Fibroblast of pulmonary artery (primary cell): ENCODE data around the gene XIRP2.

Source experiments
- DNase-seq: peaks from one replicate; pipeline ENCODE4 v3.0.0-alpha.2; 2010; ENCODE audit warnings: low read depth
- H3K4me3 ChIP-seq: replicated peaks from 2 replicates; pipeline ENCODE4 v1.5.1; 2011; ENCODE audit warnings: low read depth, mild to moderate bottlenecking, control low read depth, low read length, moderate library complexity
- TF ChIP-seq, protein P1 (sequence below): IDR thresholded peaks from 2 replicates; pipeline ENCODE4 v1.5.1; 2011; ENCODE audit warnings: mild to moderate bottlenecking, control low read depth, low read length, inconsistent platforms; ENCODE audit errors: missing control alignments

Gene XIRP2, protein sequence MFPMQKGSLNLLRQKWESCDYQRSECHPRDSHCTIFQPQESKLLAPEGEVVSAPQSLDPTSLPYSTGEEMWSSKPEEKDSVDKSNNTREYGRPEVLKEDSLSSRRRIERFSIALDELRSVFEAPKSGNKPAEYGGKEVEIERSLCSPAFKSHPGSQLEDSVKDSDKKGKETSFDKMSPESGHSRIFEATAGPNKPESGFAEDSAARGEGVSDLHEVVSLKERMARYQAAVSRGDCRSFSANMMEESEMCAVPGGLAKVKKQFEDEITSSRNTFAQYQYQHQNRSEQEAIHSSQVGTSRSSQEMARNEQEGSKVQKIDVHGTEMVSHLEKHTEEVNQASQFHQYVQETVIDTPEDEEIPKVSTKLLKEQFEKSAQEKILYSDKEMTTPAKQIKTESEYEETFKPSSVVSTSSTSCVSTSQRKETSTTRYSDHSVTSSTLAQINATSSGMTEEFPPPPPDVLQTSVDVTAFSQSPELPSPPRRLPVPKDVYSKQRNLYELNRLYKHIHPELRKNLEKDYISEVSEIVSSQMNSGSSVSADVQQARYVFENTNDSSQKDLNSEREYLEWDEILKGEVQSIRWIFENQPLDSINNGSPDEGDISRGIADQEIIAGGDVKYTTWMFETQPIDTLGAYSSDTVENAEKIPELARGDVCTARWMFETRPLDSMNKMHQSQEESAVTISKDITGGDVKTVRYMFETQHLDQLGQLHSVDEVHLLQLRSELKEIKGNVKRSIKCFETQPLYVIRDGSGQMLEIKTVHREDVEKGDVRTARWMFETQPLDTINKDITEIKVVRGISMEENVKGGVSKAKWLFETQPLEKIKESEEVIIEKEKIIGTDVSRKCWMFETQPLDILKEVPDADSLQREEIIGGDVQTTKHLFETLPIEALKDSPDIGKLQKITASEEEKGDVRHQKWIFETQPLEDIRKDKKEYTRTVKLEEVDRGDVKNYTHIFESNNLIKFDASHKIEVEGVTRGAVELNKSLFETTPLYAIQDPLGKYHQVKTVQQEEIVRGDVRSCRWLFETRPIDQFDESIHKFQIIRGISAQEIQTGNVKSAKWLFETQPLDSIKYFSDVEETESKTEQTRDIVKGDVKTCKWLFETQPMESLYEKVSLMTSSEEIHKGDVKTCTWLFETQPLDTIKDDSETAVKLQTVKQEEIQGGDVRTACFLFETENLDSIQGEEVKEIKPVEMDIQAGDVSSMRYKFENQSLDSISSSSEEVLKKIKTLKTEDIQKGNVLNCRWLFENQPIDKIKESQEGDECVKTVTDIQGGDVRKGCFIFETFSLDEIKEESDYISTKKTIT (N-terminal part only)

DNA sequence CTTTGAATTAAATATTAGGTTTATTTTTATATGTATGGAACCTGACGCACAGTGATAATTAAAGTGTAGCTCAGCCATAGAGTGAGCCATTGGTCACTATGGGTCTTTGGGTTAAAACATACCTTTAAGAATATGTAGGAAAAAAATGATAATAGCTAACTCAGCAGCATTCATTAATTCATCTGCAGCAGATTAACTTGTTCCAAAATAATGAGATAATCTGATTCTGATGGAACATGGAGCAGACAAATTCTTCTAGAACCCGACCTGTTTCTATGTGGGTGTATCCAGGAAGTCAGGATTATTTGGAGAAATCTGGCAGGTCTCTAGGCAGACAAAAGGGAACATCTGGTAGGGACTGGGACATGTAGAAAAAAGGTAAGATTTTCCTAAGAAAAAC lies at the start of gene XIRP2:
Gene XIRP2, plus strand, starts transcription at position 301 of the 400 bp plus-strand sequence. CDS start 15,003 bp downstream, outside the sequence.
- TF ChIP-seq, protein P1, sequence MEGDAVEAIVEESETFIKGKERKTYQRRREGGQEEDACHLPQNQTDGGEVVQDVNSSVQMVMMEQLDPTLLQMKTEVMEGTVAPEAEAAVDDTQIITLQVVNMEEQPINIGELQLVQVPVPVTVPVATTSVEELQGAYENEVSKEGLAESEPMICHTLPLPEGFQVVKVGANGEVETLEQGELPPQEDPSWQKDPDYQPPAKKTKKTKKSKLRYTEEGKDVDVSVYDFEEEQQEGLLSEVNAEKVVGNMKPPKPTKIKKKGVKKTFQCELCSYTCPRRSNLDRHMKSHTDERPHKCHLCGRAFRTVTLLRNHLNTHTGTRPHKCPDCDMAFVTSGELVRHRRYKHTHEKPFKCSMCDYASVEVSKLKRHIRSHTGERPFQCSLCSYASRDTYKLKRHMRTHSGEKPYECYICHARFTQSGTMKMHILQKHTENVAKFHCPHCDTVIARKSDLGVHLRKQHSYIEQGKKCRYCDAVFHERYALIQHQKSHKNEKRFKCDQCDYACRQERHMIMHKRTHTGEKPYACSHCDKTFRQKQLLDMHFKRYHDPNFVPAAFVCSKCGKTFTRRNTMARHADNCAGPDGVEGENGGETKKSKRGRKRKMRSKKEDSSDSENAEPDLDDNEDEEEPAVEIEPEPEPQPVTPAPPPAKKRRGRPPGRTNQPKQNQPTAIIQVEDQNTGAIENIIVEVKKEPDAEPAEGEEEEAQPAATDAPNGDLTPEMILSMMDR: no peak
- no peak for DNase-seq
- no peak within 1 kb of the TSS for H3K4me3 ChIP-seq

DNA sequence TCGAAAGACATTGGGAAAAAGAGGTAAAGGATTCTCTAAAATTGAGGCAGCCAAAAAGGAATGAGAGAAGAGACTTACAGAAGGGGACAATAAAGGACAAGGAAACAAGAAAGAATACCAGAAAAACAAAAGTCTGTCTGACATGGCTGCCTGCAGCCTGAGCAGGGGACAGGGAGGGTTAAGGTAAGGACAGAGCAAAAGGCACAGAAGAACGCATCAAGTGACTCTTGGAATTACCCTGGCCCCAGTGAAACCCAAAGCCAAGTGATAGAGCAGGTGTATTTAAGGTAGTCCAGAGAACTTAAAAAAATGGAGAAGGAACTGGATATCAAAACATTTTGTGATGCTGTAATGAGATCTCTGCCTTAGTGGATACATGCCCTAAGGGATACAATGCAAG lies 47.1 kb upstream of the XIRP2 start:
- no peak for DNase-seq
- TF ChIP-seq, protein P1: no peak
- no peak overlapping the region for H3K4me3 ChIP-seq

DNA sequence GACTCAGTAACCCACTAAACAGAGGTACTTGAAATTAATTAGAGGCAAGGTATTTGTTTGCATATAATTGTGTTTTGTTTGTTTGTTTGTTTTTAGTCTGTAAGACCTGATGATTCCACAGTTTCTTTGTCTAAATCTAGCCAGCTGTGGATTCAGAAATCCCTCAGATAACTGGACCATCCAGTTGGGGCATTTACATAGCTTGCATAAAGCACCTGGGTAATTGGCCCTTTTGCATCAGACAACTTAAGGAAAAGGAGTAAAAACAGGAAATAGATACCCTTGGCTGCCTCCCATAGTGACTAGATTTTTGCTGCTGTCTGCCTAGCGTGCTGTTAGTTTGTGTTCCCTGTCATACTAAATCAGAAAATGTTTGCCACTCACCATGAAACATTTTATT lies 46.6 kb upstream of the XIRP2 start:
- H3K4me3 ChIP-seq: no peak overlapping the region
- TF ChIP-seq, protein P1: no peak
- DNase-seq: no peak

DNA sequence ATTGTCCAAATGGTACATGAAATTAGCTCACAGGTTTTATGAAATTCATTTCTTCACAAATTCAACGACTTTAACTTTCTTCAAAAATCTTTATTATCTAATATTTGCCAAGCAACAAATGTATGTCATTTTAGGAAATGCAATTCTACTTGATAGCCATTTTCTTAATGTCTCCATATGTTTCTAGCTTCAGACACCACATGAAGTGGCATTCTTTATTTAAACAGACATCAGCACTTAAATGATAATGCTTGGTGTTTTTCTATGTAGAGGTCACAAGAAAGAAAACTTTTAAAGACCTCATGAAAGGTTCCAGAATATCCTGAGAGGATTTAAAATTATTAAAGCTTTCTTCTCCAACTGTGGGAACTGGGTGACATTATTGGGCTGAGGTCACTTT lies 44.2 kb upstream of the XIRP2 start:
- DNase-seq: no peak
- H3K4me3 ChIP-seq: no peak overlapping the region
- TF ChIP-seq, protein P1: no peak

DNA sequence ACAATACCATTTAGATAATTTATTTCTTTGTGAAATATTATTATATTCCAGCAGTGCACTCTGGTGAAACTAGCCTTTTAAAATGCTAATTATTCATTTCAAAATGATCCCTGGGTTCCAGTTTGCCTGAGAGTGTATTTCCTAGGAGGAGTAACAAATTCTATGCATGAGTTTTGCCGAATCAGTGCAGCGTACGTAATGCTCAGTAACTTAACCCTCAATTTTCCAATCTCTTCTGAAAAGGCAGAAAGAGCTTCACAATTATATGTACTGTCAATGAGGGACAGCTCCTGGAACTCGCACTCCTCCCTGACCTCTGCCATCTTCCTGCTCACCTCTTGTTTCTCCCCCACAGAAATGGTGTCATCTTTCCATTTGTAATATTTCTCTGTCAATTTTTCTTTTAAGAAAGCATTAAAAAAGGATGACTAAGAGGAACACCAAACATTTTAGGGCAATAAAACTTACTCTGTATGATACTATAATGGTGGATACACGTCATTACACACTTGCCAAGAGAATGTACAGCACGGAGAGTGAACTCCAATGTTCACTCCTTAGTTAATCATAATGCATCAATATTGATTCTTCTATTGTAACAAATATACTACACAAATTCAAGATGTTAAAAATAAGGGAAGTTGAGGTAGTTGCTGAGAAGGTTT lies 25.7 kb upstream of the XIRP2 start:
- H3K4me3 ChIP-seq: no peak overlapping the region
- DNase-seq: no peak
- TF ChIP-seq, protein P1: no peak
